C4-2B (cell line): Measurements from ENCODE around the gene PNPLA7.

Experiments
- ZFX ChIP-seq: fragments of 450-650 bp; IDR thresholded peaks from 2 replicates; pipeline ENCODE4 v1.6.1; 2017
- TF ChIP-seq, protein P1 (sequence below): fragments of 450-650 bp; conservative IDR thresholded peaks from 2 replicates; pipeline ENCODE4 v1.5.1; 2017; ENCODE audit warnings: mild to moderate bottlenecking

DNA sequence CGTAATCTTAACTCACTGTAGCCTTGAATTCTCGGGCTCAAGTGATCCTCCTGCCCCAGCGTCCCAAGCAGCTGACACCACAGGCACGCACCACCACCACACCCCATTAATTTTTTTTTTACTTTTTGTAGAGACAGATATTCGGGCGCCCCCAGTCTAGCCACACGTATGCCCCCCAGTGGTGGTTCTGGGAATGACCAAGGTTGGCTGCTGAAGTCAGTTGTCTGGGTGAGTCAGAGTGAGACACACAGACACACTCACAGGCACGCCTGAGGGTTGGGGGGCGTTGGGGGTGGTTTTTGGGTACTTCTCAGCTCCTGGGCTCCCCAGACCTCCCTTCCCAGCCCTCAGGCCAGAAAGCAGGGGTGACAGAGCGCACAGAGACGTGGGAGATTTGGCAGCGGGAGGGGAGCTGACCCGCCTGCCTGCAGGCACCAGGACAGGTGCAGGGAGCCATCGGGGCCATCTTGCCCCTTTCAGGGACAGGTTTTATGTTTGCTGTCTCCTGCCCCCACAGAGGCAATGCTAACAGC lies 104.9 kb downstream of the PNPLA7 start:
- TF ChIP-seq, protein P1, sequence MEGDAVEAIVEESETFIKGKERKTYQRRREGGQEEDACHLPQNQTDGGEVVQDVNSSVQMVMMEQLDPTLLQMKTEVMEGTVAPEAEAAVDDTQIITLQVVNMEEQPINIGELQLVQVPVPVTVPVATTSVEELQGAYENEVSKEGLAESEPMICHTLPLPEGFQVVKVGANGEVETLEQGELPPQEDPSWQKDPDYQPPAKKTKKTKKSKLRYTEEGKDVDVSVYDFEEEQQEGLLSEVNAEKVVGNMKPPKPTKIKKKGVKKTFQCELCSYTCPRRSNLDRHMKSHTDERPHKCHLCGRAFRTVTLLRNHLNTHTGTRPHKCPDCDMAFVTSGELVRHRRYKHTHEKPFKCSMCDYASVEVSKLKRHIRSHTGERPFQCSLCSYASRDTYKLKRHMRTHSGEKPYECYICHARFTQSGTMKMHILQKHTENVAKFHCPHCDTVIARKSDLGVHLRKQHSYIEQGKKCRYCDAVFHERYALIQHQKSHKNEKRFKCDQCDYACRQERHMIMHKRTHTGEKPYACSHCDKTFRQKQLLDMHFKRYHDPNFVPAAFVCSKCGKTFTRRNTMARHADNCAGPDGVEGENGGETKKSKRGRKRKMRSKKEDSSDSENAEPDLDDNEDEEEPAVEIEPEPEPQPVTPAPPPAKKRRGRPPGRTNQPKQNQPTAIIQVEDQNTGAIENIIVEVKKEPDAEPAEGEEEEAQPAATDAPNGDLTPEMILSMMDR: peak; percentile 91
- no peak for TF ChIP-seq ZFX
